Skeletal muscle satellite cell (primary cell): ENCODE data around the gene FLT4.

Experiments
- H3K27me3 ChIP-seq: 2 replicates; pipeline ENCODE4 v1.7.0; 2013; ENCODE audit warnings: low read length; ENCODE audit not compliant: control insufficient read depth, insufficient read depth
- H3K36me3 ChIP-seq: 2 replicates; pipeline ENCODE4 v1.7.0; 2013; ENCODE audit warnings: mild to moderate bottlenecking, control low read depth, low read length; ENCODE audit not compliant: insufficient read depth
- H3K4me1 ChIP-seq: 2 replicates; pipeline ENCODE4 v1.7.0; 2013; ENCODE audit warnings: low read length; ENCODE audit not compliant: control insufficient read depth, insufficient read depth
- H3K4me2 ChIP-seq: 2 replicates; pipeline ENCODE4 v1.7.0; 2013; ENCODE audit warnings: mild to moderate bottlenecking, low read length
- H3K4me3 ChIP-seq: 2 replicates; pipeline ENCODE4 v1.7.0; 2013; ENCODE audit warnings: low read length
- H3K9ac ChIP-seq: 2 replicates; pipeline ENCODE4 v1.7.0; 2013; ENCODE audit warnings: mild to moderate bottlenecking, low read depth, low read length, moderate library complexity
- H3K9me3 ChIP-seq: replicated peaks from 2 replicates; pipeline ENCODE4 v1.7.0; 2013; ENCODE audit warnings: mild to moderate bottlenecking, control low read depth, low read length

FLT4 gene

GRCh38 chr5:180621311-180621710, 28.1 kb downstream of the FLT4 start:
- H3K9me3 ChIP-seq: no peaks in the 10 kb centered on the region
- no peak overlapping the region for H3K9ac ChIP-seq
- no peak overlapping the region for H3K4me2 ChIP-seq
- peaks cover 6% of the 10 kb centered on the region for H3K4me1 ChIP-seq
- no peaks in the 10 kb centered on the region for H3K36me3 ChIP-seq
- peaks cover 14% of the 10 kb centered on the region for H3K27me3 ChIP-seq
- no peak overlapping the region for H3K4me3 ChIP-seq

DNA sequence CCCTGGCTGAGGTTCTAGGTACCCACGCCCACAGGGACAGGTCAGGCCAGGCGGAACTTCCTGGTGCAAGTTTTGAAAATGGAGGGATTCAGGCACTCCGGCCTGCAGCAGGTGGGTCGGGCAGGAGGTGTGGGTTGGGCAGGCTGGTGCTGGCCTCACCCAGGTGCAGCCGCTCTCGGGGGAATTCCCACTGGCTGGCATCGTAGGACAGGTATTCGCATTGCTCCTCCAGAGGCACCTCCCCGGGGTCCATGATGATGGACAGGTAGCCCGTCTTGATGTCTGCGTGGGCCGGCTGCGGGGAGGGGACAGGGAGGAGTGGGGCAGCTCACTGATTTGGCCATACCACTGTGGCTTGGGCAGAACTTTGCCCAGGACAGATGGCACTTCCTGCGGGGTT, 29.4 kb downstream of the FLT4 start:
- Histone ChIP-seq H3K4me2 (no peak overlapping the region), H3K9me3 (no peaks in the 10 kb centered on the region), H3K4me1 (peaks cover 6% of the 10 kb centered on the region), H3K4me3 (no peak overlapping the region), H3K27me3 (peaks cover 14% of the 10 kb centered on the region), H3K9ac (no peak overlapping the region), H3K36me3 (no peaks in the 10 kb centered on the region)

DNA sequence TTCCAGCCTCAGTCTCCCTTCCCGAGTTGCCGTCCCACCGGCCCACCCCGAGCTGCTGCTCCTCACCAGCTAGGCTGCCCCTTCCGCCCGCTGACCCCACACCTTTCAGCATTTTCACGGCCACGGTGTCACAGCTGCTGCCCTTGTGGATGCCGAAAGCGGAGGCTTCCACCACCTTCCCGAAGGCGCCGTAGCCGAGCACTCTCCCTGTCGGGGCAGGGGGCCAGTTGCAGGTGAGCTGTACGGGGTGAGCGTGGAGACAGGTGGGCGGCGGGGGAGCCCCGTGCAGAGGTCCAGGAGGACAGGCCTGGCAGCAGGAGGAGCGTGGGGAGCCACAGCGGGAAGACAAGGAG, 29.9 kb downstream of the FLT4 start:
- H3K27me3 ChIP-seq: peaks cover 14% of the 10 kb centered on the region
- H3K9me3 ChIP-seq: no peaks in the 10 kb centered on the region
- H3K9ac ChIP-seq: no peak overlapping the region
- H3K4me3 ChIP-seq: no peak overlapping the region
- no peaks in the 10 kb centered on the region for H3K36me3 ChIP-seq
- H3K4me1 ChIP-seq: peaks cover 6% of the 10 kb centered on the region
- H3K4me2 ChIP-seq: peak overlapping the region; percentile 91

DNA sequence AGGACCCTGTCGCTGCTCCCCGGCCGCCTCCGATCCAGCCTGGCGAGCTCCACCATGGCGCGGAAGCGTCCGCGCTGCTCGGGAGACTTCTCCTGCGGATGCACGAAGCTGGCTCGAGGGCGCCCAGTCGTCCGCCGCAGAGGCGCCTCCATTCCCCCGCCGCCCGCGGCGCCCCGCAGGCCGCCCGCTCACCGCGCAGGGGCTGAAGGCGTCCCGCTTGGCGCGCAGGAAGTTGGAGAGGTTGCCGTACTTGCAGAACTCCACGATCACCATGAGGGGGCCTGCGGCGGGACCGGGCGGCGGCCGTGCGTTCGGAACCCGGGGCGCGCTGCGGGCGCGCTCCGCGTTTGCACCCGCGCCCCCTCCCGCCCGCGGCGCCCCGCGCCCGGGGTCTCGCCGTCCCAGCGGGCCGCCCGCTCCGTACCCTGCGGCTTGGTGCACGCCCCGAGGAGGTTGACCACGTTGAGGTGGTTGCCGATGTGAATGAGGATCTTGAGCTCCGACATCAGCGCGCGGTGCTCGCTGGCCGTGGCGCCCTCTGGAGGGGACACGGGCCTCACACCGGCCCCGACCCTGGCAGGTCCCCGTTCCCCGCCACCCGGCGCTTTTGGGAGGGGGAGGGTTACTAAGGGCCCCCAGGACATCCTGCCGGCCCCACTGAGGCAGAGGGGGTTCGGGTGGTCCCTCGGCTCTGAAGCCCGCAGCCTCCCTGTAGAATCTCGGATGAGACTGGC, 30.4 kb downstream of the FLT4 start:
- Histone ChIP-seq H3K9ac (no peak overlapping the region), H3K36me3 (no peaks in the 10 kb centered on the region), H3K4me3 (peak overlapping the region; percentile 69), H3K4me1 (peaks cover 6% of the 10 kb centered on the region), H3K4me2 (peak overlapping the region; percentile 91), H3K27me3 (peaks cover 14% of the 10 kb centered on the region), H3K9me3 (no peaks in the 10 kb centered on the region)

DNA sequence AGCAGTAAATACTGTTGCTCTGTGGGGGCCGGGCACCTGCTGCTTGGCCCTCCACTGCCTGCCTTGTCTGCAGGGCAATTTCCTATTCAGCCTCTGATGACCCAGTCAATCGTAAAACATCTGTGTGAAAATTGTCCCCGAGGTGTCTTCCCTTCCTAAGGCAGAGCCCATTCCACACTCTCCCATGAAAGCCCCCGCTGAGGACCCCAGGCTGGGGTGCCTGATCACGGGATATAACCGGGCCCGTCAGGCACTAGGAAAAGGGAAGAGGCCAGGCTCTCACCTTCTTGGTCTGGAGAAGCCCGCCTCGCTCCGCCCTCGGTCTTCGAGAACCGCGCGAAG, 30.9 kb downstream of the FLT4 start:
- H3K4me2 ChIP-seq: peak overlapping the region; percentile 91
- peaks cover 14% of the 10 kb centered on the region for H3K27me3 ChIP-seq
- H3K4me1 ChIP-seq: peaks cover 6% of the 10 kb centered on the region
- no peak overlapping the region for H3K9ac ChIP-seq
- no peaks in the 10 kb centered on the region for H3K9me3 ChIP-seq
- H3K36me3 ChIP-seq: no peaks in the 10 kb centered on the region
- H3K4me3 ChIP-seq: peak overlapping the region; percentile 69

- H3K4me3 ChIP-seq: no peak overlapping the region
- no peaks in the 10 kb centered on the region for H3K9me3 ChIP-seq
These were observed 35.6 kb downstream of the FLT4 start for GRCh38 chr5:180613814-180614188.

DNA sequence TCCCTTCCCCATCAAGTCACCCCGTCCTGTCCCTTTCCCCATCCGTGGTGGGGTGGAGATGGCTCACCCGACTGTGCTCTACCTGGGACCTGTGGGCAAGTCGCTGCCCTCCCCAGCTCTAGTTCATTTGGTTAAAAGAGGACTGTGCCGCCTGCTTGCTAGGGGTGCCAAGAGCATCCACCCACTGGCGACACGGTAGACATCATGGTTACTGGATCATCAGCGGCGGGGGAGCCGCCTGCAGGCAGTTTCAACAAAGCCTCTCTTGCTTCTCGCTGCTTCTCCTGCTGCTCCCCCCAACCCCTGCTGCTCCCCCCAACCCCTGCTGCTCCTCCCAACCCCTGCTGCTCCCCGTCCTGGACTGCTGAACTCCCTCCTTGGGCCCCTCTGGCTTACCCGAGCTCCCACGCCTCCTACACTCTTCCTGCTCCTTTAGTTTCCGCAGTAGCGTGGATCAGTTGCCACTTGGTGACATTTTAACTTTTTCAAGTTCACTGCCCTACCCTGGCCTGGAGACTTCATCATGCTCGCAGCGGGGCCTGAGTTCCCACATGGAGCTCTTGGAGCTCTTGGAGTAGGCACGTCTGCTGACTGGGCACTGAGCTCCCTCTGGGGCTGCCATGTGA, 36.1 kb downstream of the FLT4 start:
- Histone ChIP-seq H3K27me3 (peaks cover 5% of the 10 kb centered on the region), H3K4me1 (no peaks in the 10 kb centered on the region), H3K4me3 (no peak overlapping the region), H3K4me2 (no peak overlapping the region), H3K9ac (no peak overlapping the region), H3K36me3 (no peaks in the 10 kb centered on the region), H3K9me3 (no peaks in the 10 kb centered on the region)

More at GRCh38 chr5:180613814-180614188, 35.6 kb downstream of the FLT4 start:
- no peak overlapping the region for H3K4me2 ChIP-seq
- H3K36me3 ChIP-seq: no peaks in the 10 kb centered on the region
- no peak overlapping the region for H3K9ac ChIP-seq
- peaks cover 4% of the 10 kb centered on the region for H3K4me1 ChIP-seq
- peaks cover 7% of the 10 kb centered on the region for H3K27me3 ChIP-seq

GRCh38 chr5:180612683-180613082, 36.7 kb downstream of the FLT4 start:
- peaks cover 4% of the 10 kb centered on the region for H3K27me3 ChIP-seq

GRCh38 chr5:180611140-180611850, 38.1 kb downstream of the FLT4 start:
- Histone ChIP-seq H3K9ac (no peak overlapping the region), H3K36me3 (no peaks in the 10 kb centered on the region), H3K4me2 (no peak overlapping the region), H3K4me3 (no peak overlapping the region), H3K27me3 (no peaks in the 10 kb centered on the region), H3K4me1 (no peaks in the 10 kb centered on the region), H3K9me3 (no peaks in the 10 kb centered on the region)

More at GRCh38 chr5:180612683-180613082, 36.7 kb downstream of the FLT4 start:
- no peak overlapping the region for H3K4me3 ChIP-seq
- H3K36me3 ChIP-seq: no peaks in the 10 kb centered on the region
- H3K9me3 ChIP-seq: no peaks in the 10 kb centered on the region
- H3K4me1 ChIP-seq: no peaks in the 10 kb centered on the region
- H3K9ac ChIP-seq: no peak overlapping the region
- no peak overlapping the region for H3K4me2 ChIP-seq

GRCh38 chr5:180609817-180610550, 39.4 kb downstream of the FLT4 start:
- no peaks in the 10 kb centered on the region for H3K27me3 ChIP-seq
- no peak overlapping the region for H3K4me3 ChIP-seq
- no peak overlapping the region for H3K4me2 ChIP-seq
- H3K9ac ChIP-seq: no peak overlapping the region
- no peaks in the 10 kb centered on the region for H3K9me3 ChIP-seq
- no peaks in the 10 kb centered on the region for H3K4me1 ChIP-seq
- no peaks in the 10 kb centered on the region for H3K36me3 ChIP-seq

GRCh38 chr5:180609386-180609785, 40.0 kb downstream of the FLT4 start:
- Histone ChIP-seq H3K4me1 (no peaks in the 10 kb centered on the region), H3K9ac (no peak overlapping the region)

More at GRCh38 chr5:180609386-180609785, 40.0 kb downstream of the FLT4 start:
- H3K4me2 ChIP-seq: no peak overlapping the region
- no peaks in the 10 kb centered on the region for H3K36me3 ChIP-seq
- no peak overlapping the region for H3K4me3 ChIP-seq
- H3K9me3 ChIP-seq: no peaks in the 10 kb centered on the region
- H3K27me3 ChIP-seq: peaks cover under 1% of the 10 kb centered on the region
